Measurements from ENCODE around the gene LRRC1. TPM values are rescaled to one million over a fixed set of nuclear protein-coding genes. Genes with fewer than 3 reads are reported as not detected.

The LRRC1 gene
- total RNA-seq, 1 experiment from 2014 or later: 10.3 TPM

DNA sequence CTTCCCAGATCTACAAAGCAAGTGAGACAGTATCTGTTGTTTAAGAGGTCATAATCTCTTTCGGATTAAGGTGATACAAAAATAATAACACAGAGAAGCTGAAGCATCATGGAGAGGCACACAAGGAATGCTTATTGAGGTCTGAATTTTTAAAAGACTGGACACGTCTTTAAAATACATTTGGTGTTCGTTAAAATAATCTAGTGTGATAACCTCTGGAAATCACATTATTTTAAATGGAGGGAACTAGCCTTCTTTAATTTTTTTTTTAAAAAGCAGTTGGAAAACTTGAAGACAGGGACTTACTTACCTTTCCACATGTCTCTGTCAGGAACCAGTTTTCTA is 1.9 kb upstream of the LRRC1 start:
- WGBS (ENCODE audit: extremely low coverage, insufficient read length, low lambda C conversion rate): no CpG with 5 or more reads among the region's 3 CpGs
- Mint-ChIP-seq H3K4me1 (peaks cover 20 to 26% of the 10 kb centered on the region in 2 experiments), H3K27ac (no peak overlapping the region), H3K4me3 (peak overlapping the region; percentile 93 to 98), H3K27me3 (ENCODE audit: low read depth) (peaks cover 24% of the 10 kb centered on the region), H3K36me3 (ENCODE audit: insufficient read depth in 1 of 3, low read depth in 3 of 3) (peaks cover 0 to 11% (median 5%) of the 10 kb centered on the region in 3 experiments; a peak in 4 of 7 replicates), H3K9me3 (peaks cover 6 to 16% of the 10 kb centered on the region in 2 experiments; a peak in 4 of 5 replicates)
- Histone ChIP-seq H2BK12ac (ENCODE audit: insufficient read length, low read depth, low read length) (no peak overlapping the region), H4K20me1 (ENCODE audit: control insufficient read depth, insufficient read depth, insufficient read length) (no peaks in the 10 kb centered on the region), H4K8ac (replicated peaks; ENCODE audit: insufficient read length, low read depth, low read length) (no peak overlapping the region), H2BK20ac (ENCODE audit: low read depth, low read length, poor library complexity, severe bottlenecking) (no peak overlapping the region), H4K5ac (ENCODE audit: insufficient read length, low read depth, low read length) (no peak overlapping the region), H2BK15ac (ENCODE audit: low read depth, low read length) (no peak overlapping the region), H2AFZ (ENCODE audit: low read length) (peak overlapping the region; percentile 14), H3T11ph (ENCODE audit: low read length) (no peak overlapping the region), H3K79me2 (ENCODE audit: insufficient read depth, low read length) (peaks cover 3% of the 10 kb centered on the region; the same call in 1 of the 2 replicates), H3K23me2 (ENCODE audit: insufficient read length, low read depth, low read length, poor library complexity, severe bottlenecking) (peaks cover 22% of the 10 kb centered on the region), H3K14ac (ENCODE audit: insufficient read depth, low read length) (no peak overlapping the region), H3K9ac (ENCODE audit: extremely low read depth, insufficient read length, low read length) (peak overlapping the region; percentile 17), H3K27ac (ENCODE audit: insufficient read length, low read depth, low read length) (no peak overlapping the region), H3K79me1 (ENCODE audit: insufficient read depth, low read depth, low read length, poor library complexity, severe bottlenecking) (no peaks in the 10 kb centered on the region), H4K91ac (ENCODE audit: insufficient read length, low read depth, low read length) (no peak overlapping the region), H3K4ac (ENCODE audit: low read depth, low read length) (no peak overlapping the region), H3K56ac (ENCODE audit: insufficient read length, low read depth, low read length) (no peak overlapping the region), H3K4me2 (ENCODE audit: insufficient read depth, insufficient read length, low read length) (peak overlapping the region; percentile 60), H3K27me3 (ENCODE audit: insufficient read depth, low read length) (no peaks in the 10 kb centered on the region; the same call in 1 of the 2 replicates), H2BK5ac (ENCODE audit: insufficient read length, low read length) (no peak overlapping the region), H3K18ac (ENCODE audit: insufficient read length, low read depth, low read length) (no peak overlapping the region), H2BK120ac (ENCODE audit: low read depth, low read length, poor library complexity, severe bottlenecking) (no peak overlapping the region), H3K9me3 (ENCODE audit: control insufficient read depth, low read depth, low read length) (no peaks in the 10 kb centered on the region), H3K23ac (ENCODE audit: insufficient read length, low read depth, low read length) (no peak overlapping the region), H2AK5ac (ENCODE audit: insufficient read length, low read length) (no peak overlapping the region), H3K4me1 (ENCODE audit: insufficient read depth, low read length) (no peaks in the 10 kb centered on the region)
- TF ChIP-seq, protein P1, sequence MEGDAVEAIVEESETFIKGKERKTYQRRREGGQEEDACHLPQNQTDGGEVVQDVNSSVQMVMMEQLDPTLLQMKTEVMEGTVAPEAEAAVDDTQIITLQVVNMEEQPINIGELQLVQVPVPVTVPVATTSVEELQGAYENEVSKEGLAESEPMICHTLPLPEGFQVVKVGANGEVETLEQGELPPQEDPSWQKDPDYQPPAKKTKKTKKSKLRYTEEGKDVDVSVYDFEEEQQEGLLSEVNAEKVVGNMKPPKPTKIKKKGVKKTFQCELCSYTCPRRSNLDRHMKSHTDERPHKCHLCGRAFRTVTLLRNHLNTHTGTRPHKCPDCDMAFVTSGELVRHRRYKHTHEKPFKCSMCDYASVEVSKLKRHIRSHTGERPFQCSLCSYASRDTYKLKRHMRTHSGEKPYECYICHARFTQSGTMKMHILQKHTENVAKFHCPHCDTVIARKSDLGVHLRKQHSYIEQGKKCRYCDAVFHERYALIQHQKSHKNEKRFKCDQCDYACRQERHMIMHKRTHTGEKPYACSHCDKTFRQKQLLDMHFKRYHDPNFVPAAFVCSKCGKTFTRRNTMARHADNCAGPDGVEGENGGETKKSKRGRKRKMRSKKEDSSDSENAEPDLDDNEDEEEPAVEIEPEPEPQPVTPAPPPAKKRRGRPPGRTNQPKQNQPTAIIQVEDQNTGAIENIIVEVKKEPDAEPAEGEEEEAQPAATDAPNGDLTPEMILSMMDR (conservative IDR thresholded peaks at IDR 0.05): no peak
- DNase-seq: no peak

Data from H9 (cell line).